CD4-positive, alpha-beta T cell treated with Interleukin-1 beta for 1 hour (primary cell): Measurements from ENCODE around the gene ABCG8.

Experiments
- DNase-seq, 2 donors: peaks; one replicate each; pipeline ENCODE4 v3.0.0-alpha.2; 2020 to 2022

ABCG8 gene

GRCh38 chr2:43927442-43927841 is 88.7 kb downstream of the ABCG8 start:
- DNase-seq, result no peak

- no peak for DNase-seq
These were observed 92.5 kb downstream of the ABCG8 start for GRCh38 chr2:43931293-43931692.
